Measurements from ENCODE around the gene TAS1R3. TPM values are rescaled to one million over a fixed set of nuclear protein-coding genes. Genes with fewer than 3 reads are reported as not detected.

Gene TAS1R3
- total RNA-seq, 4 donors from 2014 or later: 0.13 to 0.57 (median 0.30) TPM

- TF ChIP-seq POLR2A (IDR thresholded peaks at IDR 0.05) (no peak), CTCF (IDR thresholded peaks at IDR 0.05) (no peak)
- H3K4me3 ChIP-seq: peak overlapping the region in 3 of 4 donors; percentile 62 to 96 (median 89)
- peaks cover 40 to 64% (median 50%) of the 10 kb centered on the region in 3 donors for H3K4me1 ChIP-seq
- peaks cover 0 to 16% (median 6%) of the 10 kb centered on the region in 3 donors for H3K36me3 ChIP-seq
- peak overlapping the region; percentile 92 to 95 (median 94) for H3K27ac ChIP-seq
- no peak for DNase-seq
- no peaks in the 10 kb centered on the region for H3K9me3 ChIP-seq
- intact Hi-C loops (cut with DNase I): no loop called here
- WGBS, 2 donors: 75% methylated on average over 2 of the region's 12 CpGs; no CpG with 5 or more reads in 1 of the 2 donors
- H3K27me3 ChIP-seq: no peaks in the 10 kb centered on the region
Observed at GRCh38 chr1:1345860-1346500, 14.9 kb downstream of the TAS1R3 start.

GRCh38 chr1:1346501-1346890 is 15.4 kb downstream of the TAS1R3 start:
- TF ChIP-seq POLR2A (IDR thresholded peaks at IDR 0.05): no peak
- no peak for TF ChIP-seq CTCF (IDR thresholded peaks at IDR 0.05)
- WGBS, 2 donors: 91 to 92% methylated on average over 4 to 5 of the region's 10 CpGs
- peak overlapping the region in 3 of 4 donors; percentile 62 to 96 (median 89) for H3K4me3 ChIP-seq
- no peak for DNase-seq
- H3K9me3 ChIP-seq: no peaks in the 10 kb centered on the region
- H3K36me3 ChIP-seq: peaks cover 0 to 11% (median 4%) of the 10 kb centered on the region in 3 donors
- H3K4me1 ChIP-seq: peaks cover 43 to 68% (median 53%) of the 10 kb centered on the region in 3 donors
- intact Hi-C loops (cut with DNase I): no loop called here
- H3K27me3 ChIP-seq: no peaks in the 10 kb centered on the region
- peak overlapping the region; percentile 92 to 95 (median 94) for H3K27ac ChIP-seq

- peak overlapping the region; percentile 62 to 96 (median 84) for H3K4me3 ChIP-seq
- 59 to 60% methylated on average over 1 to 4 of the region's 10 CpGs for WGBS, 2 donors
- H3K36me3 ChIP-seq: peaks cover 0 to 11% (median 0%) of the 10 kb centered on the region in 3 donors
- DNase-seq: no peak
- intact Hi-C loops (cut with DNase I): no loop called here
- TF ChIP-seq POLR2A (IDR thresholded peaks at IDR 0.05) (no peak), CTCF (IDR thresholded peaks at IDR 0.05) (no peak)
- H3K27me3 ChIP-seq: peaks cover 0 to 3% (median 0%) of the 10 kb centered on the region in 4 donors
- peak overlapping the region; percentile 92 to 95 (median 94) for H3K27ac ChIP-seq
- H3K4me1 ChIP-seq: peaks cover 49 to 74% (median 59%) of the 10 kb centered on the region in 3 donors
- H3K9me3 ChIP-seq: no peaks in the 10 kb centered on the region
Observed at GRCh38 chr1:1347026-1347595, 16.0 kb downstream of the TAS1R3 start.

GRCh38 chr1:1347663-1348419 is 16.8 kb downstream of the TAS1R3 start:
- intact Hi-C loops (cut with DNase I): no loop called here
- Histone ChIP-seq H3K36me3 (peaks cover 0 to 12% (median 0%) of the 10 kb centered on the region in 3 donors), H3K4me1 (peaks cover 51 to 74% (median 59%) of the 10 kb centered on the region in 3 donors), H3K27ac (peak overlapping the region; percentile 92 to 95 (median 94)), H3K4me3 (peak overlapping the region; percentile 62 to 96 (median 84)), H3K9me3 (no peaks in the 10 kb centered on the region), H3K27me3 (peaks cover 0 to 10% (median 0%) of the 10 kb centered on the region in 4 donors)
- no CpG with 5 or more reads among the region's 26 CpGs for whole genome bisulfite sequencing, 2 donors
- no peak for TF ChIP-seq CTCF (IDR thresholded peaks at IDR 0.05)
- TF ChIP-seq POLR2A (IDR thresholded peaks at IDR 0.05): no peak
- no peak for DNase-seq
